ENCODE data around the gene ACTN4.

DNA sequence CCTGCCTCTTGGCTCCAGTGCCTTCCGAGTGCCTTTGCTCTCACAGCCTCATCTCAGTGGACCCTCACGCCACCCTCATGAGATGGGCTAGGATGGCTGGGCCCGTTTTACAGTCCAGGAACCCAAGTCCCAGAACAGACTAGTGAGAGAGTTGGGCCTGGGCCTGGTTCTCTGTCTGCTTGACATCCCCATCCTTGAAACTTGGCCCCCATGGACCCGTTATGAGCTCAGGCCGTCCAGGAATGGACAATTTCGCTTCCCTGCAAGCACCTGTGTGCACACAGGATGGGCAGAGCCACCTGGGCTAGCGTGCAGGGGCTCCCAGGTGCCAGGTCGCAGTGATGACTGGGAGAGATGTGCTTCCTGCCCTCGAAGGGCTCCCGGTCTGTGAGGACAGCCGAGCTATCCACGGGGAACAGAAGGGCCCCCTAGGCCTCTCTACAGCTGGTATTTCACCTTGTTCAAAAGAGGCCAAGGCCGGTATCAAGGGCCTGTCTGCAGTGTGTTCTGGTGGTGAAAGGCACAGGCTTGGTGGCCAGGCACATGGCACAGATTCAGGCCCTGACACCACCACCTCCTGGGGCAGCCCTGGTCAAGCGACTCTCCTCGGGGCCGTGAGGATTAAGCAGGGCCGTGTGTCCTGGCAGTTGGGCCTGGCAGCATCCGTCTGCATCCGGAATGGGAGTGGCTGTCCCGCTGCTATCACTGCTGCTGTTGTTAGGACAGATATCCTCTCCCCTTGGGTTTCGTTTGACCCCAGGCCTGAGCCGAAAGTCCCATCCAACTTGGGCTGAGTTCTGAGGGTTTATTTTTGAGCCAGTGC, 58.0 kb downstream of the ACTN4 start:
- TF ChIP-seq CTCF (IDR thresholded peaks at IDR 0.05) (no peak), EZH2phosphoT487 (IDR thresholded peaks at IDR 0.05) (no peak)

Data from neural progenitor cell (in vitro differentiated cells).